ENCODE measurements around the gene CLCN6.

- TF ChIP-seq, protein P1, sequence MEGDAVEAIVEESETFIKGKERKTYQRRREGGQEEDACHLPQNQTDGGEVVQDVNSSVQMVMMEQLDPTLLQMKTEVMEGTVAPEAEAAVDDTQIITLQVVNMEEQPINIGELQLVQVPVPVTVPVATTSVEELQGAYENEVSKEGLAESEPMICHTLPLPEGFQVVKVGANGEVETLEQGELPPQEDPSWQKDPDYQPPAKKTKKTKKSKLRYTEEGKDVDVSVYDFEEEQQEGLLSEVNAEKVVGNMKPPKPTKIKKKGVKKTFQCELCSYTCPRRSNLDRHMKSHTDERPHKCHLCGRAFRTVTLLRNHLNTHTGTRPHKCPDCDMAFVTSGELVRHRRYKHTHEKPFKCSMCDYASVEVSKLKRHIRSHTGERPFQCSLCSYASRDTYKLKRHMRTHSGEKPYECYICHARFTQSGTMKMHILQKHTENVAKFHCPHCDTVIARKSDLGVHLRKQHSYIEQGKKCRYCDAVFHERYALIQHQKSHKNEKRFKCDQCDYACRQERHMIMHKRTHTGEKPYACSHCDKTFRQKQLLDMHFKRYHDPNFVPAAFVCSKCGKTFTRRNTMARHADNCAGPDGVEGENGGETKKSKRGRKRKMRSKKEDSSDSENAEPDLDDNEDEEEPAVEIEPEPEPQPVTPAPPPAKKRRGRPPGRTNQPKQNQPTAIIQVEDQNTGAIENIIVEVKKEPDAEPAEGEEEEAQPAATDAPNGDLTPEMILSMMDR (tag by site-specific recombination; IDR thresholded peaks at IDR 0.05): no peak
- no peak for TF ChIP-seq PRDM1 (tag by site-specific recombination; IDR thresholded peaks at IDR 0.05)
- TF ChIP-seq RBAK (tag by site-specific recombination; IDR thresholded peaks at IDR 0.05): no peak
- no peak for TF ChIP-seq ZNF747 (tag by site-specific recombination; IDR thresholded peaks at IDR 0.05)
- TF ChIP-seq ZNF302 (tag by site-specific recombination; IDR thresholded peaks at IDR 0.05; ENCODE audit: low read depth): no peak
- TF ChIP-seq ZEB2 (tag by site-specific recombination; IDR thresholded peaks at IDR 0.05): no peak
These were observed 68.6 kb downstream of the CLCN6 start for GRCh38 chr1:11874624-11875023.

Measured in HEK293 (cell line).